GM12891 (cell line): ENCODE data around the gene ABCA8.

Experiments used
- POLR2A ChIP-seq: IDR thresholded peaks from 2 replicates; pipeline ENCODE4 v1.6.1; 2011; ENCODE audit warnings: low read depth, low read length, control low read depth
- POLR2AphosphoS5 ChIP-seq: IDR thresholded peaks from 2 replicates; pipeline ENCODE4 v1.6.1; 2011; ENCODE audit warnings: low read depth, low read length, control low read depth
- TAF1 ChIP-seq: IDR thresholded peaks from 2 replicates; pipeline ENCODE4 v1.6.1; 2011; ENCODE audit warnings: low read depth, low read length, control low read depth

GRCh38 chr17:68892193-68892592 lies 63.0 kb downstream of the ABCA8 start:
- TF ChIP-seq TAF1 (no peak), POLR2AphosphoS5 (no peak), POLR2A (no peak)
